HG03108 (cell line): ENCODE data around the gene TCHHL1.

ENCODE experiments used
- ATAC-seq: cut with Tn5 transposase; IDR thresholded peaks from one replicate; pipeline ENCODE4 v1.9.1; 2021; ENCODE audit warnings: moderate library complexity; ENCODE audit not compliant: unreplicated experiment

Gene TCHHL1

GRCh38 chr1:152089014-152089674 lies at the start of gene TCHHL1:
TSS of gene TCHHL1 (minus strand) at chr1:152089064. CDS start at chr1:152088143, 921 bp downstream.
- ATAC-seq: no peak

- no peak for ATAC-seq
These were observed 48.4 kb upstream of the TCHHL1 start for GRCh38 chr1:152137215-152137614.

- no peak for ATAC-seq
These were observed 41.3 kb upstream of the TCHHL1 start for GRCh38 chr1:152130186-152130585.

- ATAC-seq: no peak
These were observed 38.8 kb upstream of the TCHHL1 start for GRCh38 chr1:152127673-152128072.

GRCh38 chr1:152125834-152126443 lies 37.1 kb upstream of the TCHHL1 start:
- no peak for ATAC-seq

- no peak for ATAC-seq
These were observed 30.1 kb upstream of the TCHHL1 start for GRCh38 chr1:152118915-152119314.

- no peak for ATAC-seq
These were observed 26.5 kb upstream of the TCHHL1 start, which contains the start of gene TCHH for GRCh38 chr1:152115344-152115743. TSS of gene TCHH (minus strand) at chr1:152115444. CDS start at chr1:152114080, 1,364 bp downstream.

GRCh38 chr1:152112885-152113432 lies 24.1 kb upstream of the TCHHL1 start:
- no peak for ATAC-seq

- ATAC-seq: no peak
These were observed 23.4 kb upstream of the TCHHL1 start for GRCh38 chr1:152112101-152112884.

GRCh38 chr1:152111515-152111968 lies 22.7 kb upstream of the TCHHL1 start:
- ATAC-seq: no peak

- no peak for ATAC-seq
These were observed 22.1 kb upstream of the TCHHL1 start for GRCh38 chr1:152110860-152111514.

- ATAC-seq: no peak
These were observed 21.5 kb upstream of the TCHHL1 start for GRCh38 chr1:152110365-152110859.

- ATAC-seq: no peak
These were observed 21.1 kb upstream of the TCHHL1 start for GRCh38 chr1:152109998-152110294.

GRCh38 chr1:152109231-152109997 lies 20.6 kb upstream of the TCHHL1 start:
- no peak for ATAC-seq

GRCh38 chr1:152108882-152109222 lies 20.0 kb upstream of the TCHHL1 start:
- ATAC-seq: no peak

GRCh38 chr1:152107984-152108881 lies 19.4 kb upstream of the TCHHL1 start:
- ATAC-seq: no peak

- no peak for ATAC-seq
These were observed 18.4 kb upstream of the TCHHL1 start for GRCh38 chr1:152107031-152107983.

- no peak for ATAC-seq
These were observed 16.0 kb upstream of the TCHHL1 start for GRCh38 chr1:152104854-152105253.
